Measurements from ENCODE around the gene TNFRSF21. TPM values are rescaled to one million over a fixed set of nuclear protein-coding genes. Genes with fewer than 3 reads are reported as not detected.

Gene TNFRSF21
- polyA plus RNA-seq, 1 donor (not counting 4 experiments of a cell fraction or from before 2014, with no cell fraction given): 50.2 TPM

DNA sequence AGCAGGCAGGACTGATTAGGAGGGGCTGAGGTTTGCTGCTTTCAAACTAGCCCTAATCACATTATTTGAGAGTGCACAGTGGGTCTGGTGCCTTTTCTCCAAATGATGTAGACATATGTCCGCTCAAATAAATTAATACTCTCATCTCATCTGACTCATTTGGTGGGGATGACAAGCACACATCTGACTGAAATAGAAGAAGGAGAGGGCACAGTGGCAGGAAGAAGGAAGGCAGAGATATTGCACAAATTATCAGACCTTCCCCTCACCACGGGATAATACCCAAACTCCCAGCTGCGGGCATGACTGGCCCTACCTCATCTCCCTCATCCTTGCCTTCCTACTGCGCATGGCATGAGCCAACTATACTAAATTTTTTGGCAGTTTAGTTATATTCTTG, 33.9 kb upstream of the TNFRSF21 start:
- H3K27ac ChIP-seq (ENCODE audit: control insufficient read depth, insufficient read depth, low read length): no peak overlapping the region
- no peak overlapping the region for H3K9ac ChIP-seq (ENCODE audit: control insufficient read depth, extremely low read depth, insufficient read depth, low read length)
- dilution Hi-C loops (cut with MboI; ENCODE audit: extremely low pct_ligation_motif_present, low sequenced_read_pairs): no loop called here
- H2AFZ ChIP-seq (ENCODE audit: control insufficient read depth, low read length): no peak overlapping the region
- no peaks in the 10 kb centered on the region for H3K27me3 ChIP-seq (ENCODE audit: control insufficient read depth, extremely low read depth, insufficient read depth, low read length)
- no peaks in the 10 kb centered on the region for H3K4me1 ChIP-seq (ENCODE audit: control insufficient read depth, extremely low read depth, insufficient read depth, low read length)
- TF ChIP-seq, protein P1, sequence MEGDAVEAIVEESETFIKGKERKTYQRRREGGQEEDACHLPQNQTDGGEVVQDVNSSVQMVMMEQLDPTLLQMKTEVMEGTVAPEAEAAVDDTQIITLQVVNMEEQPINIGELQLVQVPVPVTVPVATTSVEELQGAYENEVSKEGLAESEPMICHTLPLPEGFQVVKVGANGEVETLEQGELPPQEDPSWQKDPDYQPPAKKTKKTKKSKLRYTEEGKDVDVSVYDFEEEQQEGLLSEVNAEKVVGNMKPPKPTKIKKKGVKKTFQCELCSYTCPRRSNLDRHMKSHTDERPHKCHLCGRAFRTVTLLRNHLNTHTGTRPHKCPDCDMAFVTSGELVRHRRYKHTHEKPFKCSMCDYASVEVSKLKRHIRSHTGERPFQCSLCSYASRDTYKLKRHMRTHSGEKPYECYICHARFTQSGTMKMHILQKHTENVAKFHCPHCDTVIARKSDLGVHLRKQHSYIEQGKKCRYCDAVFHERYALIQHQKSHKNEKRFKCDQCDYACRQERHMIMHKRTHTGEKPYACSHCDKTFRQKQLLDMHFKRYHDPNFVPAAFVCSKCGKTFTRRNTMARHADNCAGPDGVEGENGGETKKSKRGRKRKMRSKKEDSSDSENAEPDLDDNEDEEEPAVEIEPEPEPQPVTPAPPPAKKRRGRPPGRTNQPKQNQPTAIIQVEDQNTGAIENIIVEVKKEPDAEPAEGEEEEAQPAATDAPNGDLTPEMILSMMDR (optimal IDR thresholded peaks at IDR 0.05 in 1 of 3, IDR thresholded peaks at IDR 0.05 in 1 of 3, conservative IDR thresholded peaks at IDR 0.05 in 1 of 3; ENCODE audit: extremely low read depth in 1 of 3, insufficient read depth in 2 of 3, low read length in 3 of 3): no peak
- TF ChIP-seq EZH2 (IDR thresholded peaks at IDR 0.05; ENCODE audit: low read length): no peak
- H3K4me3 ChIP-seq (ENCODE audit: control insufficient read depth in 2 of 3, extremely low read depth in 1 of 3, insufficient read depth in 2 of 3, low read depth in 1 of 3, low read length in 3 of 3): no peak overlapping the region
- no peaks in the 10 kb centered on the region for H3K79me2 ChIP-seq (ENCODE audit: control insufficient read depth, insufficient read depth, low read length)
- DNase-seq (ENCODE audit: low read depth, low spot score) (no peak), FAIRE-seq (no peak)
- no peaks in the 10 kb centered on the region for H4K20me1 ChIP-seq (ENCODE audit: control insufficient read depth, extremely low read depth, insufficient read depth, low read length)
- no peaks in the 10 kb centered on the region for H3K9me3 ChIP-seq (ENCODE audit: control insufficient read depth, low read depth, low read length)
- H3K4me2 ChIP-seq (ENCODE audit: control insufficient read depth, extremely low read depth, insufficient read depth, low read depth, low read length): no peak overlapping the region
- H3K9me1 ChIP-seq (ENCODE audit: control insufficient read depth, extremely low read depth, insufficient read depth, low read length): no peaks in the 10 kb centered on the region
- H3K36me3 ChIP-seq (ENCODE audit: control insufficient read depth in 2 of 2, extremely low read depth in 1 of 2, insufficient read depth in 2 of 2, low read length in 2 of 2): no peaks in the 10 kb centered on the region

GRCh38 chr6:47342824-47343223, 33.1 kb upstream of the TNFRSF21 start:
- Histone ChIP-seq H2AFZ (ENCODE audit: control insufficient read depth, low read length) (no peak overlapping the region), H3K9ac (ENCODE audit: control insufficient read depth, extremely low read depth, insufficient read depth, low read length) (no peak overlapping the region), H3K4me1 (ENCODE audit: control insufficient read depth, extremely low read depth, insufficient read depth, low read length) (no peaks in the 10 kb centered on the region), H3K79me2 (ENCODE audit: control insufficient read depth, insufficient read depth, low read length) (no peaks in the 10 kb centered on the region), H3K36me3 (ENCODE audit: control insufficient read depth in 2 of 2, extremely low read depth in 1 of 2, insufficient read depth in 2 of 2, low read length in 2 of 2) (no peaks in the 10 kb centered on the region), H3K4me3 (ENCODE audit: control insufficient read depth in 2 of 3, extremely low read depth in 1 of 3, insufficient read depth in 2 of 3, low read depth in 1 of 3, low read length in 3 of 3) (no peak overlapping the region), H4K20me1 (ENCODE audit: control insufficient read depth, extremely low read depth, insufficient read depth, low read length) (no peaks in the 10 kb centered on the region), H3K27me3 (ENCODE audit: control insufficient read depth, extremely low read depth, insufficient read depth, low read length) (no peaks in the 10 kb centered on the region), H3K4me2 (ENCODE audit: control insufficient read depth, extremely low read depth, insufficient read depth, low read depth, low read length) (no peak overlapping the region), H3K9me3 (ENCODE audit: control insufficient read depth, low read depth, low read length) (no peaks in the 10 kb centered on the region), H3K9me1 (ENCODE audit: control insufficient read depth, extremely low read depth, insufficient read depth, low read length) (no peaks in the 10 kb centered on the region), H3K27ac (ENCODE audit: control insufficient read depth, insufficient read depth, low read length) (no peak overlapping the region)
- FAIRE-seq (no peak), DNase-seq (ENCODE audit: low read depth, low spot score) (no peak)
- TF ChIP-seq, protein P1 (optimal IDR thresholded peaks at IDR 0.05 in 1 of 3, IDR thresholded peaks at IDR 0.05 in 1 of 3, conservative IDR thresholded peaks at IDR 0.05 in 1 of 3; ENCODE audit: extremely low read depth in 1 of 3, insufficient read depth in 2 of 3, low read length in 3 of 3): no peak
- TF ChIP-seq EZH2 (IDR thresholded peaks at IDR 0.05; ENCODE audit: low read length): no peak
- dilution Hi-C loops (cut with MboI; ENCODE audit: extremely low pct_ligation_motif_present, low sequenced_read_pairs): no loop called here
